Measurements from ENCODE around the gene TJP3.

Gene TJP3

GRCh38 chr19:3660493-3661219, 47.5 kb upstream of the TJP3 start:
- no peaks in the 10 kb centered on the region for H3K79me2 ChIP-seq (ENCODE audit: low read length)
- H3K4me3 ChIP-seq (ENCODE audit: low read length), result no peak overlapping the region
- H3K4me1 ChIP-seq (ENCODE audit: low read length), result no peaks in the 10 kb centered on the region
- H3K4me2 ChIP-seq (ENCODE audit: low read depth, low read length), result no peak overlapping the region
- no peak overlapping the region for H3K9ac ChIP-seq (ENCODE audit: low read length)
- H3K27me3 ChIP-seq (replicated peaks; ENCODE audit: insufficient read depth, low read length), result no peaks in the 10 kb centered on the region
- H4K20me1 ChIP-seq (ENCODE audit: insufficient read depth, low read length), result no peaks in the 10 kb centered on the region
- H3K9me2 ChIP-seq (replicated peaks; ENCODE audit: insufficient read depth, low read length), result no peaks in the 10 kb centered on the region
- DNase-seq, result no peak
- no peaks in the 10 kb centered on the region for H3K36me3 ChIP-seq (replicated peaks; ENCODE audit: insufficient read depth, low read length)
- H2AFZ ChIP-seq (ENCODE audit: low read length), result no peak overlapping the region
- TF ChIP-seq EZH2 (optimal IDR thresholded peaks at IDR 0.05; ENCODE audit: low read depth, low read length) (no peak), EZH2phosphoT487 (IDR thresholded peaks at IDR 0.05; ENCODE audit: low read length) (no peak)
- TF ChIP-seq, protein P1, sequence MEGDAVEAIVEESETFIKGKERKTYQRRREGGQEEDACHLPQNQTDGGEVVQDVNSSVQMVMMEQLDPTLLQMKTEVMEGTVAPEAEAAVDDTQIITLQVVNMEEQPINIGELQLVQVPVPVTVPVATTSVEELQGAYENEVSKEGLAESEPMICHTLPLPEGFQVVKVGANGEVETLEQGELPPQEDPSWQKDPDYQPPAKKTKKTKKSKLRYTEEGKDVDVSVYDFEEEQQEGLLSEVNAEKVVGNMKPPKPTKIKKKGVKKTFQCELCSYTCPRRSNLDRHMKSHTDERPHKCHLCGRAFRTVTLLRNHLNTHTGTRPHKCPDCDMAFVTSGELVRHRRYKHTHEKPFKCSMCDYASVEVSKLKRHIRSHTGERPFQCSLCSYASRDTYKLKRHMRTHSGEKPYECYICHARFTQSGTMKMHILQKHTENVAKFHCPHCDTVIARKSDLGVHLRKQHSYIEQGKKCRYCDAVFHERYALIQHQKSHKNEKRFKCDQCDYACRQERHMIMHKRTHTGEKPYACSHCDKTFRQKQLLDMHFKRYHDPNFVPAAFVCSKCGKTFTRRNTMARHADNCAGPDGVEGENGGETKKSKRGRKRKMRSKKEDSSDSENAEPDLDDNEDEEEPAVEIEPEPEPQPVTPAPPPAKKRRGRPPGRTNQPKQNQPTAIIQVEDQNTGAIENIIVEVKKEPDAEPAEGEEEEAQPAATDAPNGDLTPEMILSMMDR (IDR thresholded peaks at IDR 0.05; ENCODE audit: low read length), result no peak
- H3F3A ChIP-seq (ENCODE audit: insufficient read depth, low read length), result no peaks in the 10 kb centered on the region
- no peak overlapping the region for H3K27ac ChIP-seq (ENCODE audit: low read length)
- H3K9me3 ChIP-seq (replicated peaks; ENCODE audit: insufficient read depth, low read length), result no peaks in the 10 kb centered on the region

DNA sequence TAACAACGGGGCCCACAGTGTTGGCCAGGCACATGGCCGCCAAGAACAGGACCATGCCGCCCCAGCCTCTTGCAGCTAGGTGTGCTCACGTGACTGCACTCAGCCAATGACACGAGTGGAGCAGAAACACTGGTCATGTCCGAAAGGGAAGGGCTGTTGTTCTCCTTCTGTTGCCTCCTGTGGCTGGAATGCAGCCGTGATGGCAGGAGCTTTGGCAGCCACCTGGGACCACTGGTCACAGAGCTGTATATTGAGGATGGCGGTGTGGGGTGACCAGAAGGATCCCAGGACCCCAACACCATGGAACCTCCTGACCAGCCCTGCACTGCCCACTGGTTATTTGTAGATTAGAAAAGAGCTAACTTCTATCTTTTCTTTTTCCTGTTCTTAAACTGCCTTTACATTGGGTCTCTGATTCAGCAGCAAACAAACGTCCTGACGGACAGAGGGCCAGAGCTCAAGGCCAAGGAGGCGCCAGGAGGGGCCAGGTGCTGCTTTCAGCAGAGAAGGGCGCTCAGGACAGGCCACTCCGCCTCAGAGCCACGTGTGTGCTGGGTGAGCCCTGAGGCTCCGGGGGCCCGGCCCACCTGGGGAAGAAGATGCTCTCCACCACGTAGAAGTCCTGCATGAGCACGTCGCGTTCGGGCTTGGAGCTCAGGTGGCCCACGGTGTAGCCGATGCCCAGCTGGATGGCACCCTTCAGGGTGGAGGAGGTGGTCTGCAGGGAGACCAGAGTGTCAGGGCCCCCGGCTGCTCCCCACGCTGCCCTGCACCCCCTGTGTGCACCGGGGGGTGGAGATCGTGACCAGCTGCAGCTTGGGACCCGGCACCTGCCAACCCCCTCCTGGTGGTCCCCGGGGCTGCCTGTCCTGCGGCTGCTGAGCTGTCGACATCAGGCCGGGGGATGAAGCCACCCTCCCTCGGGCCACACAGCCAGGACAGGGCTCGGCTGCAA, 46.6 kb upstream of the TJP3 start:
- Histone ChIP-seq H3K4me2 (ENCODE audit: low read depth, low read length) (no peak overlapping the region), H3F3A (ENCODE audit: insufficient read depth, low read length) (no peaks in the 10 kb centered on the region), H3K4me1 (ENCODE audit: low read length) (no peaks in the 10 kb centered on the region), H3K79me2 (ENCODE audit: low read length) (no peaks in the 10 kb centered on the region), H3K9ac (ENCODE audit: low read length) (no peak overlapping the region), H3K36me3 (replicated peaks; ENCODE audit: insufficient read depth, low read length) (no peaks in the 10 kb centered on the region), H3K9me2 (replicated peaks; ENCODE audit: insufficient read depth, low read length) (no peaks in the 10 kb centered on the region), H2AFZ (ENCODE audit: low read length) (no peak overlapping the region), H3K9me3 (replicated peaks; ENCODE audit: insufficient read depth, low read length) (no peaks in the 10 kb centered on the region), H4K20me1 (ENCODE audit: insufficient read depth, low read length) (no peaks in the 10 kb centered on the region; the same call in 1 of the 2 replicates), H3K27ac (ENCODE audit: low read length) (no peak overlapping the region), H3K27me3 (replicated peaks; ENCODE audit: insufficient read depth, low read length) (no peaks in the 10 kb centered on the region), H3K4me3 (ENCODE audit: low read length) (no peak overlapping the region)
- no peak for DNase-seq
- TF ChIP-seq, protein P1 (IDR thresholded peaks at IDR 0.05; ENCODE audit: low read length), result no peak
- no peak for TF ChIP-seq EZH2phosphoT487 (IDR thresholded peaks at IDR 0.05; ENCODE audit: low read length)
- TF ChIP-seq EZH2 (optimal IDR thresholded peaks at IDR 0.05; ENCODE audit: low read depth, low read length), result no peak

DNA sequence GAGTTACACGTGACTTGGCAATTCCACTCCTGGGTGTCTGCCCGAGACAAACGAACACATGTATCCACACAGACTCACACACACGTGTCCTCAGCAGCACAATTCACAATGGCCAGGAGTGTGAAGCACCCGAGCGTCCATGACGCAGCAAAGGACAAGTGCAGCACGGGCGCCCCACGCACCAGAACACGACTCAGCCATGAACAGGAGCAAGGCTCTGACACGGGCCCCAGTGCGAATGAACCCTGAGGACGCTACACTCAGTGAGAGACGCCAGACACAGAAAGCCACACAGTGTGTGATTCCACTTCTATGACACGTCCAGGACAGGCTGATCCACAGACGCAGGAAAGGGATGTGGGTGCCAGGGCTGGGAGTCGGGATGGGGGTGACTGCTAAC, 44.3 kb upstream of the TJP3 start:
- Histone ChIP-seq H3K9me3 (replicated peaks; ENCODE audit: insufficient read depth, low read length) (no peaks in the 10 kb centered on the region), H2AFZ (ENCODE audit: low read length) (no peak overlapping the region), H3K27me3 (replicated peaks; ENCODE audit: insufficient read depth, low read length) (no peaks in the 10 kb centered on the region), H4K20me1 (ENCODE audit: insufficient read depth, low read length) (no peaks in the 10 kb centered on the region; the same call in 1 of the 2 replicates), H3F3A (ENCODE audit: insufficient read depth, low read length) (no peaks in the 10 kb centered on the region), H3K36me3 (replicated peaks; ENCODE audit: insufficient read depth, low read length) (no peaks in the 10 kb centered on the region), H3K27ac (ENCODE audit: low read length) (no peak overlapping the region), H3K9ac (ENCODE audit: low read length) (no peak overlapping the region), H3K9me2 (replicated peaks; ENCODE audit: insufficient read depth, low read length) (no peaks in the 10 kb centered on the region), H3K4me2 (ENCODE audit: low read depth, low read length) (no peak overlapping the region), H3K79me2 (ENCODE audit: low read length) (no peaks in the 10 kb centered on the region), H3K4me1 (ENCODE audit: low read length) (no peaks in the 10 kb centered on the region), H3K4me3 (ENCODE audit: low read length) (no peak overlapping the region)
- TF ChIP-seq, protein P1 (IDR thresholded peaks at IDR 0.05; ENCODE audit: low read length), result no peak
- TF ChIP-seq EZH2phosphoT487 (IDR thresholded peaks at IDR 0.05; ENCODE audit: low read length) (no peak), EZH2 (optimal IDR thresholded peaks at IDR 0.05; ENCODE audit: low read depth, low read length) (no peak)
- DNase-seq, result no peak
